Measurements from ENCODE around the gene STUB1. TPM values are rescaled to one million over a fixed set of nuclear protein-coding genes. Genes with fewer than 3 reads are reported as not detected.

Gene STUB1
- total RNA-seq, 1 donor from 2014 or later = 55.4 TPM

Other genes starting within 250 kb of the STUB1 start
- 31.0 TPM for gene CAPN15, start 152.7 kb upstream of the STUB1 start, total RNA-seq
- 2.0 TPM for gene PRR35, start 120.0 kb upstream of the STUB1 start, total RNA-seq
- gene NHLRC4, start 113.4 kb upstream of the STUB1 start, total RNA-seq = 0.66 TPM
- 36.3 TPM for gene PIGQ, start 110.4 kb upstream of the STUB1 start, total RNA-seq
- 18.9 TPM for gene RAB40C, start 90.3 kb upstream of the STUB1 start, total RNA-seq
- gene WFIKKN1, start 49.4 kb upstream of the STUB1 start, total RNA-seq = 0.71 TPM
- gene METTL26, start 44.1 kb upstream of the STUB1 start, total RNA-seq = 54.3 TPM
- gene MCRIP2, start 38.6 kb upstream of the STUB1 start, total RNA-seq = 8.7 TPM
- gene WDR90, start 31.0 kb upstream of the STUB1 start, total RNA-seq = 33.2 TPM
- 56.3 TPM for gene RHOT2, start 12.3 kb upstream of the STUB1 start, total RNA-seq
- 4.3 TPM for gene RHBDL1, start 4.7 kb upstream of the STUB1 start, total RNA-seq
- 43.3 TPM for gene JMJD8, start 3.9 kb downstream of the STUB1 start, total RNA-seq
- gene WDR24, start 10.0 kb downstream of the STUB1 start, total RNA-seq = 8.1 TPM
- gene FBXL16, start 25.4 kb downstream of the STUB1 start, total RNA-seq = 5.8 TPM
- gene METRN, start 34.7 kb downstream of the STUB1 start, total RNA-seq = 41.1 TPM
- 25.7 TPM for gene ANTKMT, start 40.7 kb downstream of the STUB1 start, total RNA-seq
- 1.0 TPM for gene CCDC78, start 46.0 kb downstream of the STUB1 start, total RNA-seq
- gene HAGHL, start 46.7 kb downstream of the STUB1 start, total RNA-seq = 4.0 TPM
- 42.7 TPM for gene CIAO3, start 60.6 kb downstream of the STUB1 start, total RNA-seq
- 19.4 TPM for gene MSLN, start 80.3 kb downstream of the STUB1 start, total RNA-seq
- 19.1 TPM for gene RPUSD1, start 108.0 kb downstream of the STUB1 start, total RNA-seq
- gene CHTF18, start 108.2 kb downstream of the STUB1 start, total RNA-seq = 49.8 TPM
- gene GNG13, start 120.3 kb downstream of the STUB1 start, total RNA-seq = 3.8 TPM

All from camera-type eye (tissue), 1 donor.